AG09319 (cell line): ENCODE results near the gene CPLANE2.
"Not testable (repeated sequence)": the region's sequence is repeated elsewhere in the genome, so short reads cannot be mapped to it uniquely, and the experiment has no call there.

Experiments
- DNase-seq: peaks from one replicate; pipeline ENCODE4 v3.0.0-alpha.2; 2010; ENCODE audit warnings: low read depth; ENCODE audit errors: extremely low read depth
- TF ChIP-seq, protein P1 (sequence below): IDR thresholded peaks from 2 replicates; pipeline ENCODE4 v1.5.1; 2011; ENCODE audit warnings: low read depth, mild to moderate bottlenecking, inconsistent platforms, low read length, moderate library complexity

Gene CPLANE2

DNA sequence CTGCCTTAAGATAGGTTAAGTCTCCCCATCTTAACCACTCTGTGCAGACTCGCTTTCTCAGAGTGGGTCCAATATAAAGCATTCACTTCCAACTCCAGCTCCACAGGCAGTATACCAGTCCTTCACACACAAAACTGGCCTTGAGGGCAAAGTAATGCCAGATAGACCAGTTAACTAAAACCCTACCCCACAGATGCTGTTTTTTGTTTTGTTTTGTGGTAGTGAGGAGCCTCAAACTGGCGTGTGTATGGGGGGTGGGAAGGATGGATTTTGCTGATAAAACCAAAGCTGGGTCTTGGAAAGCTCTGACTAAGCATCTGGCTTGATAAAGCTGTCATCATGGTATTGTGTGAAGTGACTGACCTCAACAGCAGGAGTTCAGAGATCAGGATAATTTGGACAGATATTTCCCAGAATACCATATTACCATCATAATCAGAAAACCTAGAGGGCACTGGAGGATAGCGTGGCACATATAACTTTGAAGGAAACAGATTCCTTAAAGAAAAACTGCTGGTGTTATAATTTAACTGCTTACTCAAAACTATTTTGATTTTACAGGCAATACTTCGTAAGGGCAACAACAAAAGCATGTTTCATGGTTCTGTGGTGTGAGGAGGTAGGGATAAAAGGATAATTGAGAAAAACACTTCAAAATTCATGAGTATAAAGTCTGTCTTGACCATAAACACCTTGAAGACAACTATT, 29.6 kb upstream of the CPLANE2 start:
- no peak for DNase-seq
- TF ChIP-seq, protein P1, sequence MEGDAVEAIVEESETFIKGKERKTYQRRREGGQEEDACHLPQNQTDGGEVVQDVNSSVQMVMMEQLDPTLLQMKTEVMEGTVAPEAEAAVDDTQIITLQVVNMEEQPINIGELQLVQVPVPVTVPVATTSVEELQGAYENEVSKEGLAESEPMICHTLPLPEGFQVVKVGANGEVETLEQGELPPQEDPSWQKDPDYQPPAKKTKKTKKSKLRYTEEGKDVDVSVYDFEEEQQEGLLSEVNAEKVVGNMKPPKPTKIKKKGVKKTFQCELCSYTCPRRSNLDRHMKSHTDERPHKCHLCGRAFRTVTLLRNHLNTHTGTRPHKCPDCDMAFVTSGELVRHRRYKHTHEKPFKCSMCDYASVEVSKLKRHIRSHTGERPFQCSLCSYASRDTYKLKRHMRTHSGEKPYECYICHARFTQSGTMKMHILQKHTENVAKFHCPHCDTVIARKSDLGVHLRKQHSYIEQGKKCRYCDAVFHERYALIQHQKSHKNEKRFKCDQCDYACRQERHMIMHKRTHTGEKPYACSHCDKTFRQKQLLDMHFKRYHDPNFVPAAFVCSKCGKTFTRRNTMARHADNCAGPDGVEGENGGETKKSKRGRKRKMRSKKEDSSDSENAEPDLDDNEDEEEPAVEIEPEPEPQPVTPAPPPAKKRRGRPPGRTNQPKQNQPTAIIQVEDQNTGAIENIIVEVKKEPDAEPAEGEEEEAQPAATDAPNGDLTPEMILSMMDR, result no peak

DNA sequence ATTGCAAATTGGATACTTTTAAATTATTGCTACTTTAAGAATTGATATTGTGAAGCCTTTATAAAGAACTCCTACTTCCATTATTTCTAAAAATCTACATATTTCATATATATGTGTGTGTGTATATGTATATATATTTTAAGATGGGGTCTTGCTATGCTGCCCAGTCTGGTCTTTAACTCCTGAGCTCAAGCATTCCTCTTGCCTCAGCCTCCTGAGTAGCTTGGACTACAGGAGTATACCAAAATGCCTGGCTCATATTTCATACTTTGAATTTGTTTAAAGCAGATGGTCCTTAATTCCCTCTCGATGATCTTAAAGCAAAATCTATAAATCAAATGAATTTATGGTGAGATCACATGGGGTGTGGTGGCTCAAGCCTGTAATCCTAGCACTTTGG, 25.1 kb upstream of the CPLANE2 start:
- no peak for DNase-seq
- TF ChIP-seq, protein P1, result no peak

DNA sequence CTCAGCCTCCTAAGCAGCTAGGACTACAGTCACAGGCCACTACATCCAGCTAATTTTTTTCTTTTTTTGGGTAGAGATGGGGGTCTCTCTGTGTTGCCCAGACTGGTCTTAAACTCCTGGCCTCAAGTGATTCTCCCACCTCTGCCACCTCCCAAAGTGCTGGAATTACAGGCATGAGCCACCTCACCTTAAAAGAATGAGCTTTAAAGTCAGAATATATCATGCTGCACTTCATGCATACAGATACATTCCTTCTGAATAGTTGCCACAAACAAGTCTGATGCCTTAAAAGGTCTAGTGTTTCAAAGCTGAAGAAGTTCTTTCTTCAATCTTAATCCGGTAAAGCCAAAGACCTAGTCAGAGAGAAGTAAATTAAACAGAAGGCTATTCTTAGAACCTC, 23.8 kb upstream of the CPLANE2 start:
- TF ChIP-seq, protein P1, result no peak
- no peak for DNase-seq

DNA sequence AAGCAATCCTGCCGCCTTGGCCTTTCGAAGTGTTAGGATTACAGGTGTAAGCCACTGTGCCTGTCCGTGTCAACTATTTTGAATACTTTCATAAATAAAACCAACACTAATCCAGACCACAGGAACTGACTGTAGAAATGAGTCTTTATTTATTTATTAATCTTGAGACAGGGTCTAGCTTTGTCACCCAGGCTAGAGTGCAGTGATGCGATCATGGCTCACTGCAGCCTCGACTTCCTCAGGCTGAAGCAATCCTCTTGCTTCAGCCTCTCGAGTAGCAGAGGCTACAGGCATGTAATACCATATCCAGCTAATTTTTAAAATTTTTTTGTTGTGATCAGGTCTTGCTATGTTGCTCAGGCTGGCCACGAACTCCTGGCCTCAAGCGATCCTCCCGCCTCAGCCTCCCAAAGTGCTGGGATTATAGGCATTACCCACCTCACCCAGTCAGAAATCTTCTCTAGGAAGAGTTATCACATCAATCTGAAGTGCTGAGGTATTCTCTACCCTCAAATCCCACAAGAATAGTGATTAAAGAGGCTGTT, 21.7 kb upstream of the CPLANE2 start:
- TF ChIP-seq, protein P1, result no peak
- no peak for DNase-seq

DNA sequence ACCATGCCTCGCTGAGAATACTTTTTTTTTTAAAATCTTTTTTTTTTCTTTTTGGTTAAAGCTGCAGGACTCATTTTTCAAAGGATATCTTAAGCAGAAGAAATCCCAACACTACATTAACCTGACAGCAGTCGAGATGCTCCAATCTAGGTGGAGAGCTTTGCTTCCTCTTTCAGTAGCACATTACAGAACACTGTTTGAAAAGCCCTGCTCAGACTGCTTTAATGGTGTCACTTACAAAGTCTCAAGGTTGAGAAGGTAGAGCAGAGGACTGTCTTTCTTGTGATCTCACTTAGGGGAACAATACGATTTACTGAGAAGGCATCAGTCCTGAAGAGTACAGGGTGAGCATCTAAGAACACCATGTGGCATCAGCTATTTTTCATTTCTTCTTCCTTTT, 21.0 kb upstream of the CPLANE2 start:
- DNase-seq, result no peak
- TF ChIP-seq, protein P1, result no peak

DNA sequence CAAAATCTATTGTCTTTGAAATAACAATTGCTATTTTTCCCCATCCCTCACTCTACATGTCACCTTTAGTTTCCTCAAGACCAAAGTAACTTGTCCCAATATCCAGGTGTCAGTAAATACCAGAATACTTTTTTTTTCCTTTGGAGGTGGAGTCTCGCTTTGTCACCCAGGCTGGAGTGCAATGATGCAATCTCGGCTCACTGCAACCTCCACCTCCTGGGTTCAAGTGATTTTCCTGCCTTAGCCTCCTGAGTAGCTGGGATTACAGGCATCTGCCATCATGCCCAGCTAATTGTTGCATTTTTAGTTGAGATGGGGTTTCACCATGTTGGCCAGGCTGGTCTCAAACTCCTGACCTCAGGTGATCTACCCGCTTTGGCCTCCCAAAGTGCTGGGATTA, 20.6 kb upstream of the CPLANE2 start:
- DNase-seq, result not testable (repeated sequence)

DNA sequence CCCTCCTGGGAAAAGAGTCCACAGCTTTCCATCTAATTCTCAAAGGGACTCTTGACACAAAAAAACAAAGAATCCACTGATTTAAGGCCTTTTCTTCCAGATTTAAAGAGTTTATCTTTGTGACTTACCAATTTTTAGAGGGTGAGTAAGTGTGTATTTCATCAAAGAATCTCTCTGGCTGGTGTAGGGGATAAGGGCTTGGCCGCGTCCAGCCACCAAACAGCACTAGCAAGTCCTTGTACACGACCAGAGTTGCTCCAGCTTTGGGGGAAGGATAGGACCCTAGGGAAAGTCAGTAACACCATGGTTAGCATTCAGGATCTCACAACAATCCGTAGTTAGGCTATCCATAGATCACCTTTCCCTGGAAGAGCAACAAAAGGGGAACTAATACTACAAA, 19.5 kb upstream of the CPLANE2 start:
- DNase-seq, result no peak
- TF ChIP-seq, protein P1, result no peak
